C4-2B (cell line): ENCODE data around the gene IQCK.

Experiments
- H3K27ac ChIP-seq: fragments of 450-650 bp; 2 replicates; pipeline ENCODE4 v1.5.1; 2017
- CTCF ChIP-seq: fragments of 450-650 bp; conservative IDR thresholded peaks from 2 replicates; pipeline ENCODE4 v1.5.1; 2017; ENCODE audit warnings: mild to moderate bottlenecking
- ZFX ChIP-seq: fragments of 450-650 bp; IDR thresholded peaks from 2 replicates; pipeline ENCODE4 v1.6.1; 2017

The IQCK gene

DNA sequence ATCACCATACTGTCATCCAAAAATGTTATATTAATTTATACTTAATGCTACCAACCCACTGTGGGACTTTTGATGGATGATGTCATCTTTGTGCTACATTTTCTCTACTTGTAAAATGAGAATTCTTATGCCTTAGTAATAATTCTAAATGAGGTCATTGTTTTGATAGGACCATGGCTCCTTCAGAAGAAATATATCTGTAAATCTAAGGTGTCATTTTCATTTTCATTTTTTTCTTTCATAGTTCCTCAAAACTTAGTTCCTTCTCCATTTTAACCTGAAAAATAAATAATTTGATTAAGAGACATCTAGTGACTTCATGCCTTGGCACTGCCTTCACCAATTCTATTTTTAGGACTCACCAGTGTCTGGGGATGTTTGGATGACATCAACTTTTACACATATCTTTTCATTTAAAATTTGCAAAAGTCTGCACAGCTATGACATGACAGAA lies 117.9 kb downstream of the IQCK start:
- TF ChIP-seq ZFX (no peak), CTCF (no peak)
- H3K27ac ChIP-seq, result no peak overlapping the region

- H3K27ac ChIP-seq, result no peak overlapping the region
- TF ChIP-seq ZFX, result no peak
- TF ChIP-seq CTCF, result no peak
Observed at GRCh38 chr16:19837331-19837980, 119.4 kb downstream of the IQCK start.

DNA sequence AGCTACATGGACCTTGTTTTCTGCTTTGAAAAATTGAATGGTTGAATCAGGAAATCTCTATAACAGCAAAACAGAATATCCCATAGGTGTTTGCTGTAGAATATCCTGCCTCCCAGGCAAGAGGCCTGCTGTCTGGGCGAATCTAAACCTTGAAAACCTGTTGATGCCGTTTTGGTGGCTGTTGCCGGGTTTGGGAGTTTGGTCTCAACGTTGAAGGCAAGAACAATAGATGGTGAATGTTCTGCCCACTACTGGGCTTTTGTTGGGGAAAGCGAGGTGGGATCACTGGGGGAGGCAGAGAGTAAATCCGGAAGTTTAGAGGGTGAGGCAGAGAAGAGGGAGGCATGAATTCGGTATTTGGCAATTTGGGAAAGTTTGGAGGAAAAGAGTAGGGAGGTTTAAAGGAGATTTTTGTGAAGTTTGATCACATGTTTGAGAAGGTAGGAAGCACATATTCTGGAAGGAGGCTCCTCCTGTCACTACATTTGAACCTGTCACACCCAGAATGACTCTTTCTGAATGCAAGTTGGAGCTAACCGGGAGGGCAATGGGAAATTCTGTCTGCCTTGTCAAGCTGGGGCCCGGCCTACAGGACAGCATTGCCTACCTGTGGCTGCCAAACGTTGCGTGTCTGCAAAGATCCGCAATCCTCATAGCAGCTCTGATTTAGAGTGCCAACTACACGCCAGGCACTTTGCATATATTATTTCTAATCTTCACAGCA lies 120.1 kb downstream of the IQCK start:
- H3K27ac ChIP-seq, result no peak overlapping the region
- no peak for TF ChIP-seq ZFX
- no peak for TF ChIP-seq CTCF

- no peak for TF ChIP-seq ZFX
- no peak for TF ChIP-seq CTCF
Observed at GRCh38 chr16:19840524-19841110, 122.5 kb downstream of the IQCK start.

GRCh38 chr16:19841184-19841583 lies 123.1 kb downstream of the IQCK start:
- TF ChIP-seq CTCF (no peak), ZFX (no peak)
- H3K27ac ChIP-seq, result no peak overlapping the region

More at GRCh38 chr16:19840524-19841110, 122.5 kb downstream of the IQCK start:
- no peak overlapping the region for H3K27ac ChIP-seq

DNA sequence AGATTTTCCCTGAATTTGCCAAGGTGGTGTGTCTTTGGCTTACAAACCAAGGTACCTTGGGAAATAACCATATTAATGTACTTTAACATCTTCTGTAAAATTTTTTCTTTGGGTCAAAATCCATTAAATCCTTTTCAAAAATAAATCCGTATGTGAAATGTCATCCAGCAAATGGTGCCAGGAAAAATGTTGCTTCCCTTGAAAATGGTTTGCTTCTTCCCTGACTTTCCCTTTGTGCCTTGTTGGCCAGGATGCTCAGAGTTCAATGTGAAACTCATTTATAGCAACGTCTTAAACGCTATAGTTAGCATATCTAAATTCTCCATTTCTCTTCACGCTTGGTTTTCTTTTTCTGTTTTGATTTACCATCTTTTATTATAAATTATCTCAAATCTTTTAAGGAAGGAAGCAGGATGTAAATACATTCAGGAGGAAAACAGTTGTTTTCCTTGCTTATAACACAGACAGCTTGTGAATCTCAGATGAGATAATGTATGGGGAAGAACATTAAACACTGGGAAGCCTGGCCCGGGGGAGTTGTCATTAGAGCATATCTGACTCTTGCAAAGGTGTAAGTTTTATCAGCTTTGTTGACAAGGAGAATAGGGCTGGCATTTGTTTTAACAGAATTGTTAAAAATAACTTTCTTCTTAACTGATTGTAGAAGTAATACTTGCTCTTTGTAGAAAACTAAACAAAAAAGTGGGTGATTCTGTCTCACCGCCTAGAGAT lies 124.5 kb downstream of the IQCK start:
- no peak overlapping the region for H3K27ac ChIP-seq
- no peak for TF ChIP-seq CTCF

DNA sequence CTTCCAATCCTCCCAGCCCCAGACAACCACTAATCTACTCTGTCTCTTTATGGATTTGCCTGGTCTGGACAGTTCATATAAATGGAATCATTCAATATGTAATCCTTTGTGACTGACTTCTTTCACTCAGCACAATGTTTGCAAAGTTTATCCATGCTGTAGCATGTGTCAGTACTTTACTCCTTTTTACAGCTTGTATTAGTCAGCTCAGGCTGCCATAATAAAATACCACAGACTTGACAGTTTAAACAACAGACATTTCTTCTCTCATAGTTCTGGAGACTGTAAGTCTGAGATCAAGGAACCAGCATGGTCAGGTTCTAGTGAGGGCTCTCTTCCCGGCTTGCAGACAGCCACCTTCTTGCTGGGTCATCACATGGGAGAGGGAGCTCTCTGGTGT lies 125.3 kb downstream of the IQCK start:
- no peak overlapping the region for H3K27ac ChIP-seq

More for the DNA sequence above, 125.3 kb downstream of the IQCK start:
- no peak for TF ChIP-seq CTCF
- TF ChIP-seq ZFX, result no peak
